ENCODE data around the gene ATF6.
"Not testable (repeated sequence)": the region's sequence is repeated elsewhere in the genome, so short reads cannot be mapped to it uniquely, and the experiment has no call there.

The ATF6 gene

DNA sequence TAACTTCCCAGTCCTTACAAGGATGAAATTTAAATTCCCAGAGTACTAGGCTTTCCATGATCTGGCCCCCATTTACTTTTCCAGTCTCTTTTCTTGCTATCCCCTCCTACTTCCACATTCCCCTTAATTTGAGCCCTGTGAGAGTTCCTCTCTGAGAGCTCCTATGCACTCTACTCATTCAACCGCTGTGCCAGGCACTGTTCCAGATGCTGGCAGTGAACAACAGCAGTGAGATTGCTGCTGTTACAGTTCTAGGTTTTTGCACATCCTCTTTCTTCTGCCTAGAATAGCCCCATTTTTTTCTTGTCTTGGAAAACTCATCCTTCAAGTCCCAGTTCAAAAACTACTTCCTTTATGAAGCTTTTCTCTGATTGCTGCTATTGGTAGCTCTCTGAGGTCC lies 18.8 kb downstream of the ATF6 start:
- no peak for DNase-seq

DNA sequence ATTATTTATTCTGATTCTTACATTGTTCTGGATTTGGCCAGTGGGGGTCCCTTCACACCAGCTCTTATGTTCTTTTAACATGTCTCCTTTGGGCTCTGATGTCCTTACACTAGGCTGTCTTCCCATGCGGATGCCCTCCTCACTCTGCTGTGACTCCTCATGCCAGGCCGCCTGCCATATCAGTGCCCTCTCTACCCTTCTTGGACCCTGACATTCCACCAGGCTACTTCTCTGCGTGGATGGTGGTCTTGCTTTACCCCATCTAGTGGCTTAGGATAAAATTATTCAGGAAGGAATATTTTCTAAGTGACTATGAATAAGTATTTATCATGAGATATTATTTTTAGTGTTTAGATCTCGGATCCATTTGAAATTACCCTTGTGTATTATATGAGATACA lies 21.2 kb downstream of the ATF6 start:
- DNase-seq, result no peak

GRCh38 chr1:161790587-161791317 lies 24.6 kb downstream of the ATF6 start:
- no peak for DNase-seq

DNA sequence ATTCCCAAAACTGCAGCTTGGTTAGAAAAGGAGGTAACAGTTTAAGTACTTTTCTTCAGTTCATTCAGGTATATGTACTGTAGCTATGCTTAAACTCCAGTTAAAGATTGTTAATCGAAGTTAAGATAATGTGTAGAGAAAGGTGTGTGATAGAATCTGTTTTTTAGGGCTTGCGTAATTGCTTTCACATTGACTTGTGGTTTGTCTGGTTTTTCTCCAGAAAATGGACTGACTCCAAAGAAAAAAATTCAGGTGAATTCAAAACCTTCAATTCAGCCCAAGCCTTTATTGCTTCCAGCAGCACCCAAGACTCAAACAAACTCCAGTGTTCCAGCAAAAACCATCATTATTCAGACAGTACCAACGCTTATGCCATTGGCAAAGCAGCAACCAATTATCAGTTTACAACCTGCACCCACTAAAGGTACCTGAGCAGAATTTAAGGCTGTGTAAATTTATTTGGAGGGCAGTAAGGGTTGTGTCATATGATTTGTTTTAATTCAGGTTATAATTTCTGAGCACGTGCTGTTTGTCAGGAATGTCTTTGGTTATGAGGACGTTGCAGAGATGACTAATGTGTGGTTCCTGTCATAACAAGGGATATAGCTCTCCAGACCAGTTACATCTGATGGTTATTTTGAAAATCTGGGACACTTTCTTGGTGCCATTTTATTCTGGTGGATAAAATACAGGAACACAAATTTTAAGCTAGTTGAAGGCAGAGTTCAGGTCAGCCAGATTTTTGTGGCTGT lies 26.0 kb downstream of the ATF6 start:
- no peak for DNase-seq

GRCh38 chr1:161792740-161793139 lies 26.6 kb downstream of the ATF6 start:
- no peak for DNase-seq

GRCh38 chr1:161799792-161800191 lies 33.7 kb downstream of the ATF6 start:
- no peak for DNase-seq

- no peak for DNase-seq
These were observed 35.8 kb downstream of the ATF6 start for GRCh38 chr1:161801955-161802354.

- no peak for DNase-seq
These were observed 37.1 kb downstream of the ATF6 start for GRCh38 chr1:161803181-161803580.

DNA sequence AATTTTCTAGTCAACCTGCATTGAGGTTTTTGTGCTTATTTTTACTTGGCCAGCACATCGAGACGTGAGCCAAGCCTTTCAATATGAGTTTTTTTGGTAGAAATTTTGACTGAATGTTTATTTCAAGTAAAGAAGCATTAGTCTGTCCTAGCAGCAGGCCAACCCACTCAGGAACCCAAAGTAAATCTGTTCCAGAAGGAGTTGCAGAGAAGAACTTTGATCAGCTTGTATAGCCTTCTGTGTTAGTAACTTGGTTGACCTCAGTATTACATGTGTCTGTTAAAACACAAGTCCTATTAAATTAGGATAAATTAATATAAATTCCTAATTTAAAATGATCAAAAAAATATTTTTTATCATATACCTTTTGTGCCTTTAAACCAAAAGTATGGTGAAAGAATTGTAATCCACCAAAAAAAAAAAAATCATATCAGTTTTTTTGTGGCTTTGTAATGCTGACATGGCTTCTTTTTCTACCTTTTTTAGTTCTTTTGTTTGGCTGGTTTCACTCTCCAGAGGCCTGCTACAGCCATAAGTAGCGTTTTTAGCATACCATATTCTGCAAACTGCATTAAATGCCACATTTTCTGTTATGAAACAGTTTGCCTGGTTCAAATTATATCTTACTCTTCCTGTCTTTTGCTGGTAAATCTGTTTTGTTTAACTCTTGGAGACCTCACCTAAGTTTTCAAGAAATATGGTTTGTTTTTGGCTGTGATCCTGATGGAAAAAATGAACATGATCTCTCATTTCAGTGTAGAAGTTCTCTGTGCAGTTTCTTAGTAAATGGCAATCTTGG lies 39.5 kb downstream of the ATF6 start:
- DNase-seq, result no peak

- DNase-seq, result not testable (repeated sequence)
These were observed 43.1 kb downstream of the ATF6 start for GRCh38 chr1:161809202-161809601.

DNA sequence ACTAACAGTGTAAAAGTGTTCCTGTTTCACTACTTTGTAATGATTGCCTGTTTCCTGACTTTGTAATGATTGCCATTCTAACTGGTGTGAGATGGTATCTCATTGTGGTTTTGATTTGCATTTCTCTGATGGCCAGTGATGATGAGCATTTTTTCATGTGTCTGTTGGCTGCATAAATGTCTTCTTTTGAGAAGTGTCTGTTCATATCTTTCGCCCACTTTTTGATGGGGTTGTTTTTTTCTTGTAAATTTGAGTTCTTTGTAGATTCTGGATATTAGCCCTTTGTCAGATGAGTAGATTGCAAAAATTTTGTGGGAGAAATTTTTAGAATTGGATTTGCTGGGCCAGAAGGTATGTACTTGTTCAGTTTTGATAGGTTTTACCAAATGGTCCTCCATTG lies 43.5 kb downstream of the ATF6 start:
- not testable (repeated sequence) for DNase-seq

DNA sequence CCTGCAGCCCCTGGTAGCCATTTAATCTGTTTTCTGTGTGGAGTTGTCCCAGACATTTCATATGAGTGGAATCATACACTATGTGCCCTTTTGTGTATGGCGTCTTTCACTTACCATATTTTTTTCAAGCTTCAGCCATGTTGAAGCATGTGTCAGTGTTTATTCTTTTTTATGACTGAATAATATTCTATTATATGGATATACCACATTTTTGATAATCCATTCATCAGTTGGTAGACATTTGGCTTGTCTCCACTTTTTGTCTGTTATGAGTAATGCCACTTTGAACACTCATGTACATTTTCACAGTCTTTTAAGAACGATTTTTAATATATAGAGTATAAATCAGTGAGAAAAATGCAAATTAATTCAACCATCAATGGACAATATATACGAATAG lies 44.7 kb downstream of the ATF6 start:
- no peak for DNase-seq

DNA sequence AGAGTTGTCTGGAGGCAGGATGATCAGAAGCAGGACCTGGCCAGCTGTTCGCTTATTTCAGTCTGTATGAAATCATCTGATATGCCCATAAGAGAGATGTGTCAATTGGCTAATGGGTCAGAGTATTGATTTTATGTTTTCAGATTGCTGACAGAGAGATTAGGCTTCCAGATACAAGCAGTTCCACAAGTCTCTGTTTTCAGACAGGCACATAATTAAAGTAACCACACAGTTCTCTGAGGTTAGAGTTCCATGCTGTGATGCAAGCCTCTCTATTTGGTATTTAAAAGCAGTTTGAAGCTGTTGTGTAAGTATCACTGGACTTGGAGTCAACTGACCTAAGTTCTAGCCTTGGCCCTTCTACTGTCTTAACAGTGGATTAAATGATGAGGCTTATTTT lies 50.1 kb downstream of the ATF6 start:
- DNase-seq, result no peak

DNA sequence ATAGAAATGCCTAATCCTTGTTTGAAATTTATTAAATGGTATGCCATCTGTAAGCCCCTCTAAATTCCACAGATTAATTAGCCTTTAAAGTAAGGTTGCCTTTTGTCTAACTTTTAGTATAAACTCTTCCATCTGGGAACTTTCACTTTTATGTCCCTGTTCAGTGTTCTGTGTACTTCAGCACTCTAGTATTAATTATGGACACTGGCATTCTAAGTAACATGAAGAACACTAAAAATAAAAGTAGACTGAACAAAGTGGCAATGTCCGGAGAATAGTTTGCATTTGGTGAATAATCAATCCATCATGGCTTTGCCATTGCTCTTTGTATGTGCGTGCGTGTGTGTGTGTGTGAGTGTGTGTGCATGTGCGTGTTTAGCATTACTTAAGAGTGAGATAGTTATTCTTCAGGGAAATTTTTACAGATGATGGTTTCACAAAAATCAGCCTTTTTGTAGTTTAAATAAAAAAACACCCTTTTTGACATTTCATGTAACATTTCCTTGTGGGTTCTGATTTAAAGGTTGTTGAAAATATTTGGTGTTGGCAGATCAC lies 51.1 kb downstream of the ATF6 start:
- no peak for DNase-seq

DNA sequence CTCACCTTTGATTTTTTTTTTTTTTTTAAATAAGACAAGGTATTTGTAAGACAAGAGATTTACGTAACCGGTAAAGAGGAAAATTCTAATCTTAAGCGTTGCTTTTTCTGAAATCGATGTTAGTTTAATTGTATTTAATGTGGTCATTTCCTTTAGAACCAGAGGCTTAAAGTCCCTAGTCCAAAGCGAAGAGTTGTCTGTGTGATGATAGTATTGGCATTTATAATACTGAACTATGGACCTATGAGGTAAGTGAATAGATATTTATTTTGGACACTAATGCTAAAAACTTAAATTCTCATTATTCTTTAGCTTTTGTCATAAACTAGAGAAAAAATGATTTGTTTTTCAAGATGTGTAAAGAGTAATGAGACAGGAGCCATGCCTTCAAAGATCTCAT lies 54.8 kb downstream of the ATF6 start:
- no peak for DNase-seq

DNA sequence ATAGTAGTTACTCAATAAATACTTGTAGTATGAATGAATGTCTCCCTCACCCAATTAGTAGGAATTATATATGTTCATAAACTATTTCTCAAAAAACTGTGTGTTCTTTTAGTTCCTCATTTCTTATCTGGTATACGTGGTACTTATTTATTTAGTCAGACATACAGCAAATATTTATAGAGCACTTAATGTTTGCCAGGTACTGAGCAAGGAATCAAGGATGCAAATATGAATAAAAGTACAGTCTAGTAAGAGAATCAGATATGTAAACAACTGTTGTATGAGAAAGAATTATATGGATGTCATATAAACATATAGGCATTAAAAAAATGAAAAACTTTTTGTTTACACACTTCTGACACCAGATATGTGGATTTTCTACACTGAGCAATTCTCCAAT lies 58.5 kb downstream of the ATF6 start:
- DNase-seq, result no peak

DNA sequence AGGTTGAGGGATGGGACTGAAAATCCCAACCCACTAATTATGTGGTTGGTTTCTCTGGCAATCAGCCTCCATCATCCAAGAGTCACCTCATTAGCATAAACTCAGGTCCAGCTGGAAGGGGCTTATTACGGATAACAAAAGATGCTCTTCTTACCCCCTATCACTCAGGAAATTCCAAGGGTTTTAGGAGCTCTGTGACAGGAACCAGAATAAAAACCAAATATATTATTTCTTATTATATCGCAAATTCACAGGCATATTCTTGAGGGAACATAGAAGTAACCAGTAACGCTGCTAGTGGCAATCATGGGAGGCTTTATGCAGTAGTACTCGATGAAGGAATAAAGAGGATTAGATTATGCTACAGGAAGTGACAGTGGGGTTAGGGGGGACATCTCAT lies 59.7 kb downstream of the ATF6 start:
- DNase-seq, result no peak

DNA sequence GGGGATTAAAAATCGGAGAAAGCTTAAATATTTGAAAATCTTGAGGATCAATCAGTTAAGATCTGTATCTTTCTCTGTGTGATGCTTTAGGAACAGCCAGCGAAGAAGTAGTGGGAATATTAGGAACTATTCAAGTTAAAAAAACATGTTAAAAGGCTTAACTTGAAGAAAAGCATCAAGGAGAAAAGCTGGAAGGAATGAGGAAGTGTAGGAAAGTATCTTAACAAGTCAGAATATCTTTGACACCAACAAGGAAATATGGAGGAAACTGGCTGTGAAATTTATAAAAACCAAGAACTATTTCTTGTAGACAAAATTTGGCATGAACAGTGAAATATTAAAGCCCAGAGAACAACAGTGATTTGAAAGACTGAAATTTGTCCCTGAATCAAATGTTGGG lies 60.4 kb downstream of the ATF6 start:
- no peak for DNase-seq

DNA sequence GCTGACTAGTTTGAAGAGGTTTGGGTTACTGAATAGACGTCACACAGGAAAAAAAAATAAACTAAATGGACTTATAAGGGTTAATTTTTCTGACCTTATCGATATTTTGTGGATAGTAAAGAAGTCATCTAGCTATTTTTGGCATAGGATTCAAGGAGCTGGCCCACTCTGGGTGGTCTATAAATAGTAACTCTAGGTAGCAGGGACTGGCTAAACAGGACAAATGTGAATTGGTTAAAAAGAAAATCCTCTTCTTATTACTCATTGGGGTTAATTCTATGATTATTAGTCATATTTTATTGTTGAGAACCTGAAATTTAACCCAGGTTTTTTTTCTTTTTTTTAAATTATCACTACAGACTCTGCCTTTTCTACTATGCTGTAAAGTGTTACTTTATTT lies 61.7 kb downstream of the ATF6 start:
- no peak for DNase-seq

GRCh38 chr1:161832299-161832907 lies 66.3 kb downstream of the ATF6 start:
- not testable (repeated sequence) for DNase-seq

- DNase-seq, result no peak
These were observed 68.9 kb downstream of the ATF6 start for GRCh38 chr1:161834967-161835550.

DNA sequence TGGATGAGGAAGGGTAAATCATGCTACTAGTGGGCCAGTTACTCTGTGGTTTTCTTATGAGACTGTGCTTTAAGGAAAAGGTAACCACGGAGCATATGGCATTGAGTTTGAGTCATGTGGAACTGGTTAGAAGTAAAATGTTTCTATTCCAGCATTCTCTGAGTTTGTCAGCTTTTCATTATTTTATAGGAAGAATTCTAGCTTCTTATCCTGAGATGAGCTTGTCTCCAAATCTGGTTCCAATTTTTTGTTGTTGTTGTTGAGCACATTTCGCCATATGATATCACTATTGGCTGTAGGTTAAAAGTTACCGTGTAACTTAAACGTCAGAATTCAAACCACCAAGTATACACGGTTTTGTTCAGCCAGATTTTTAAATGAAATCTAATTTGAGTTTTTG lies 69.9 kb downstream of the ATF6 start:
- no peak for DNase-seq

DNA sequence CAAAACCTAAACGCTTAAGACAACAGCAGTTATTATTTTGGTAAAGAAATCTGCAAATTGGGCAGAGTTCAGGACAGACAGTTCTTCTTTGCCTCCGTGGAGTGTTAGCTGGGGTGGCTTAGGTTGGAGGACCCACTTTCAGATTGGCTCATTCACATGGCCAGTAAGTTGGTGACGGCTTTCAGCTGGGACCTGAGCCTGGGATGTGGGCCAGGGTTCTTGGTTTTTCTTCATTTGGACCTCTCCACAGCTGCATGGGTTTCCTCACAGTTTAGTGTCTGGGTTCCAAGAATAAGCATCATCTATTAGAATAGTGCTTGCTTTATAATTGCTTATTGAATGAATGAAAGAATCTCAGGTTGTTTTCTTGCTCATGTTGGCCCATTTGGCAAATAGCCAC lies 72.2 kb downstream of the ATF6 start:
- no peak for DNase-seq
